ENCODE results near the gene NPHS1. TPM values are rescaled to one million over a fixed set of nuclear protein-coding genes. Genes with fewer than 3 reads are reported as not detected.
A peak's percentile ranks its signal among the peaks of the same experiment; 100 is the strongest.

The NPHS1 gene
- total RNA-seq, 1 donor from 2014 or later, result not detected

- Histone ChIP-seq H3K27ac (no peak overlapping the region), H3K36me3 (no peaks in the 10 kb centered on the region), H3K9me3 (no peaks in the 10 kb centered on the region), H3K4me1 (no peaks in the 10 kb centered on the region), H3K4me3 (no peak overlapping the region), H3K27me3 (no peaks in the 10 kb centered on the region)
- no peak for DNase-seq (ENCODE audit: low spot score in 2 of 2)
- no peak for TF ChIP-seq CTCF (IDR thresholded peaks at IDR 0.05)
- intact Hi-C loops (cut with DNase I), result no loop called here
Measured at GRCh38 chr19:35792888-35793287, 59.4 kb downstream of the NPHS1 start.

- H3K36me3 ChIP-seq, result peaks cover 0 to under 1% of the 10 kb centered on the region in 2 donors
- no peaks in the 10 kb centered on the region for H3K4me1 ChIP-seq
- no peaks in the 10 kb centered on the region for H3K27me3 ChIP-seq
- no peak for TF ChIP-seq CTCF (IDR thresholded peaks at IDR 0.05)
- no peak for DNase-seq (ENCODE audit: low spot score in 2 of 2)
- intact Hi-C loops (cut with DNase I), result no loop called here
- H3K9me3 ChIP-seq, result no peaks in the 10 kb centered on the region
- no peak overlapping the region for H3K4me3 ChIP-seq
- H3K27ac ChIP-seq, result no peak overlapping the region
Measured at GRCh38 chr19:35792312-35792711, 60.0 kb downstream of the NPHS1 start.

GRCh38 chr19:35791814-35792279 is 60.5 kb downstream of the NPHS1 start:
- peaks cover 0 to 5% of the 10 kb centered on the region in 2 donors for H3K36me3 ChIP-seq
- no peaks in the 10 kb centered on the region for H3K27me3 ChIP-seq
- no peak for DNase-seq (ENCODE audit: low spot score in 2 of 2)
- no peaks in the 10 kb centered on the region for H3K4me1 ChIP-seq
- TF ChIP-seq CTCF (IDR thresholded peaks at IDR 0.05), result no peak
- no peaks in the 10 kb centered on the region for H3K9me3 ChIP-seq
- intact Hi-C loops (cut with DNase I), result no loop called here
- H3K27ac ChIP-seq, result no peak overlapping the region
- no peak overlapping the region for H3K4me3 ChIP-seq

- TF ChIP-seq CTCF (IDR thresholded peaks at IDR 0.05), result no peak
- intact Hi-C loops (cut with DNase I), result no loop called here
- Histone ChIP-seq H3K27me3 (no peaks in the 10 kb centered on the region), H3K4me3 (no peak overlapping the region), H3K9me3 (no peaks in the 10 kb centered on the region), H3K27ac (no peak overlapping the region), H3K4me1 (no peaks in the 10 kb centered on the region), H3K36me3 (peaks cover 0 to 8% of the 10 kb centered on the region in 2 donors)
- peak in 1 of 2 donors; percentile 61 for DNase-seq (ENCODE audit: low spot score in 2 of 2)
Measured at GRCh38 chr19:35790981-35791813, 61.1 kb downstream of the NPHS1 start.

GRCh38 chr19:35789978-35790944 is 62.0 kb downstream of the NPHS1 start:
- Histone ChIP-seq H3K36me3 (peaks cover 0 to 8% of the 10 kb centered on the region in 2 donors), H3K27ac (no peak overlapping the region), H3K9me3 (no peaks in the 10 kb centered on the region), H3K4me1 (no peaks in the 10 kb centered on the region), H3K4me3 (no peak overlapping the region), H3K27me3 (no peaks in the 10 kb centered on the region)
- no peak for TF ChIP-seq CTCF (IDR thresholded peaks at IDR 0.05)
- intact Hi-C loops (cut with DNase I), result no loop called here
- no peak for DNase-seq (ENCODE audit: low spot score in 2 of 2)

All from ascending aorta (tissue), 2 donors.